ENCODE data around the gene ZNF253. TPM values are rescaled to one million over a fixed set of nuclear protein-coding genes. Genes with fewer than 3 reads are reported as not detected.

The ZNF253 gene
- total RNA-seq, 4 donors from 2014 or later = 9.0 to 19.0 (median 10.7) TPM

DNA sequence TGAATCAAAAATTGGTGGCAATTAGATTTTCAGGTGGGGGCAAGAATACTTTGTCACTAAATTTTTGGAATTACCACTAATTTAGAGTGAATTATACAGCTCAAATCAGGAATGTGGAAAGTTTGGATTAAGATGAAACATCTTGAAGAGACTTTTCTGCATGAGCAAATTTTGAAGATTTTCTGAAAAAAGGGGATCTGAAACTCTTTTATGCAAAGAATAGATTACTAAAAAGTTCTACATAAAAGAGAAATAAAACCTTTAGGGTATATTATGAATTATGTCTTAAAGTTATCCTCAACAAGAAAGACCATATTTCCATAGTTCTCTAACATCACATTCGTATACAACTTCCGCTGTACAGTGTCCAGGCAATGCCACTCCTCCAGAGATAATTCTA, 71.7 kb downstream of the ZNF253 start:
- H3K4me1 ChIP-seq = no peaks in the 10 kb centered on the region
- H3K4me3 ChIP-seq = no peak overlapping the region
- no peak for DNase-seq (ENCODE audit: low spot score in 2 of 2)
- H3K27me3 ChIP-seq = no peaks in the 10 kb centered on the region
- H3K9me3 ChIP-seq = peaks cover 0 to 69% (median 28%) of the 10 kb centered on the region in 4 donors
- peaks cover 0 to 19% (median 0%) of the 10 kb centered on the region in 3 donors for H3K36me3 ChIP-seq
- 95 to 98% methylated on average over 2 of the region's 2 CpGs for WGBS, 2 donors
- H3K27ac ChIP-seq = no peak overlapping the region
- TF ChIP-seq POLR2A (IDR thresholded peaks at IDR 0.05) = no peak

DNA sequence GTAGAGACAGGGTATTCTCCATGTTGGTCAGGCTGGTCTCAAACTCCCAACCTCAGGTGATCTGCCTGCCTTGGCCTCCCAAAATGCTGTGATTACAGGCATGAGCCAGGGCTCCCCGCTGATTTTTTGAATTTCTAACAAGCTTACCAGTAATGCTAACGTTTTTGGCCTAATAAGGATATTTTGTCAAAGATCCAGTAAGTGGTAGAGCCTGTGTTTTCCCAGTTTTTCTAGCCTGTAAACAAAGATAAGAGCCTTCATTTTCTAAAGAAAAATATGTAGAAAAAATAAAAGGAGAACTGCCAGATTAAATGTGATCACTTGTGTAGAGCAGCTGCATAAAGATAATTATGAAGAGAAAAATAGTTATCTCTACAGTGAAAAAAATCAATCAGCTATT, 72.8 kb downstream of the ZNF253 start:
- Histone ChIP-seq H3K27me3 (no peaks in the 10 kb centered on the region), H3K4me1 (no peaks in the 10 kb centered on the region), H3K27ac (no peak overlapping the region), H3K9me3 (peaks cover 0 to 59% (median 25%) of the 10 kb centered on the region in 4 donors), H3K36me3 (peaks cover 0 to 9% (median 0%) of the 10 kb centered on the region in 3 donors), H3K4me3 (no peak overlapping the region)
- TF ChIP-seq EP300 (IDR thresholded peaks at IDR 0.05) = no peak
- TF ChIP-seq CTCF (IDR thresholded peaks at IDR 0.05) = no peak
- TF ChIP-seq POLR2A (IDR thresholded peaks at IDR 0.05) = no peak
- WGBS, 2 donors = 33 to 46% methylated on average over 2 of the region's 2 CpGs
- DNase-seq (ENCODE audit: low spot score in 2 of 2) = no peak

DNA sequence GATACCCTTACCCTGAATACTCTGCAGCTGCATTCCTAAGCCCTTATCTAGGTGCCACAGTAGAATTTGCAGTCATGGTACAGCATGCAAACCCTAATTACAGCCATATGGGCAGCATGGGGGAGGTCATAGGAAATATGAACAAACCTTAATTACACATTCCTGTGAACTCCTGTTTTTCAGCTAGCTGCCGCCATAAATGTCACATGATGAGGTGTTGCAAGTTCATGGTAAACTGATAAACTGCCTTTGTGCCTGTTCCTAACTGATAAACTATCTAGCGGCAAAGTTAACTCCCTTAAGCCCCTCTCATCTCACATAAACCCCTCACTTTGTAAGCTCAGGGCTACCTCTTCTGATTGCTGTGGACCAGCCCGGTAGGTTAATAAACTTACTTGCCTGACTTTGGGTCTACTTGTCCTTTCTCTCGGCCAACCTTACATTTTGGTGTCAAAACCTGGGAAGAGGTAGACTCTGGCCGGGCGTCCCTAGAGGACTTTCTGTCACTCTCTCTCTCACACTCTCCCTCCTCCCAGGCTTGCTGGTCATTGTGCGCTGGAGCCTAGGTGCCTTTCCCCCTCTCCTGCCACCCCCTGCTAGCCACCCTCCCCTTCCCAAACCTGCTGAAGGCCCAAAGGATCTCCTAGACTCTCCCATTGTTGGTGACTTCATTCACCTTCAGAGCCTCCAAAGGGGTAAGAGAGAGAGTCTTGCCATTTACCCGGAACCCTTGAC, 78.3 kb downstream of the ZNF253 start:
- no peaks in the 10 kb centered on the region for H3K27me3 ChIP-seq
- TF ChIP-seq CTCF (IDR thresholded peaks at IDR 0.05) (no peak), EP300 (IDR thresholded peaks at IDR 0.05) (no peak), POLR2A (IDR thresholded peaks at IDR 0.05) (no peak)
- peaks cover 0 to 10% (median 1%) of the 10 kb centered on the region in 4 donors for H3K9me3 ChIP-seq
- no peak overlapping the region for H3K4me3 ChIP-seq
- no peak for DNase-seq (ENCODE audit: low spot score in 2 of 2)
- H3K4me1 ChIP-seq = no peaks in the 10 kb centered on the region
- no peaks in the 10 kb centered on the region for H3K36me3 ChIP-seq
- 80 to 83% methylated on average over 8 of the region's 8 CpGs for WGBS, 2 donors
- H3K27ac ChIP-seq = no peak overlapping the region

Other genes with a start within 250 kb of the ZNF253 start
- gene PBX4, start 247.2 kb upstream of the ZNF253 start, total RNA-seq = 10 to 100 TPM in 2 of 4 donors, 1 to 10 TPM in 2; 3.7 to 11.8 (median 8.1) TPM
- gene LPAR2, start 237.7 kb upstream of the ZNF253 start, total RNA-seq = 1 to 10 TPM in 3 of 4 donors, under 1 TPM in 1; 0.39 to 3.0 (median 1.8) TPM
- 10 to 100 TPM in 3 of 4 donors, 1 to 10 TPM in 1; 8.8 to 35.1 (median 15.6) TPM for gene GMIP, start 222.2 kb upstream of the ZNF253 start, total RNA-seq
- 100 to 1,000 TPM; 312 to 705 (median 344) TPM for gene ATP13A1, start 202.2 kb upstream of the ZNF253 start, total RNA-seq
- gene ZNF101, start 197.0 kb upstream of the ZNF253 start, total RNA-seq = 10 to 100 TPM in 2 of 4 donors, 1 to 10 TPM in 2; 4.0 to 12.0 (median 10.5) TPM
- 10 to 100 TPM; 12.0 to 14.2 (median 13.3) TPM for gene ZNF14, start 132.8 kb upstream of the ZNF253 start, total RNA-seq
- gene ZNF506, start 44.1 kb upstream of the ZNF253 start, total RNA-seq = 10 to 100 TPM; 29.4 to 50.0 (median 43.2) TPM
- 1 to 10 TPM; 1.5 to 5.4 (median 4.0) TPM for gene ZNF93, start 35.1 kb downstream of the ZNF253 start, total RNA-seq
- 10 to 100 TPM in 2 of 4 donors, 1 to 10 TPM in 2; 1.5 to 14.1 (median 11.3) TPM for gene ZNF682, start 173.6 kb downstream of the ZNF253 start, total RNA-seq
- 1 to 10 TPM; 1.1 to 4.4 (median 1.7) TPM for gene ZNF90, start 212.1 kb downstream of the ZNF253 start, total RNA-seq

Data from tibial nerve (tissue), 4 donors.